Activated CD4-positive, alpha-beta T cell treated with anti-CD3 and anti-CD28 coated beads, Interleukin-2, amount 50 U/mL, for 24 hours (primary cell): ENCODE measurements around the gene CLRN2.
"Not testable (repeated sequence)": the region's sequence is repeated elsewhere in the genome, so short reads cannot be mapped to it uniquely, and the experiment has no call there.

Experiments
- DNase-seq, 2 donors: peaks; one replicate each; pipeline ENCODE4 v3.0.0-alpha.2; 2020; ENCODE audit warnings: low read depth in 1 of 2, low spot score in 1 of 2

Gene CLRN2

DNA sequence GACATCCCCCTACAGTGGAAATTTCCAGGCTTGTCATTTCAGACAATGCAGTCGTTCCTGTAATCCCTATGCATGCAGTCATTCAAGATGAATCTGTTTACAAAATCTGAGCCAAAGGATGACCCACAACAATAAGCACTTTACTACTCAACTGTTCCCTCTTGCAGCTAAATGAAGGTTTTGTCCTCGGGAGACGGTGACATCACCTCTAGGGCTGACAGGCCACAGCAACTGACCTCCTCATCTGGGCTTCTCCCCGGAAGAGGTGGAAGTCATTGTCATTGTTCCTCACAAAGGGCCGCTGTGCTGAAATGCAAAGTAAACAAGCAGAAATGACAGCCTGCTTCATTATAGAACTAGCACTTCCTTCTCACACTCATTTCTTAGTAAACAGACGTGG, 29.2 kb downstream of the CLRN2 start:
- DNase-seq: no peak

- DNase-seq: no peak
These were observed 29.9 kb downstream of the CLRN2 start for GRCh38 chr4:17544831-17545234.

- no peak for DNase-seq
These were observed 30.6 kb downstream of the CLRN2 start for GRCh38 chr4:17545374-17546140.

DNA sequence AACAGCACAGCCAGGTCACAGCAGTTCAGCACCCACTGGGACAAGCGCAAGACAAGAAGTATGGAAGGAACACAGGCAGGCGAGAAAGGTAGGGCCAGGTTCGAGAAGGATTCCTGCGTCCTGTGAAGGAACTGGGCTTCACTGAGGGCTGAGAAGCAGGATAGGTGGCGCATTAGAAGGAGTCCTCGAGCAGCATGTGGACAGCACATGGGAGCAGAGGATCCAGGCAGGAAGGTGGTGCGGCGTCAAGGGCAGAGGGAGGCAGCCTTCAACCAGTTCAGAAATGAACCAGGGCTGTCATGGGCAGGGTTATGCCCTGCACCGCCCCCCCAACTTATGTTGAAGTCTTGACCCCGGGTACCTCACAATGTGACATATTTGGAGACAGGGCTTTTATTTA, 31.3 kb downstream of the CLRN2 start:
- no peak for DNase-seq

DNA sequence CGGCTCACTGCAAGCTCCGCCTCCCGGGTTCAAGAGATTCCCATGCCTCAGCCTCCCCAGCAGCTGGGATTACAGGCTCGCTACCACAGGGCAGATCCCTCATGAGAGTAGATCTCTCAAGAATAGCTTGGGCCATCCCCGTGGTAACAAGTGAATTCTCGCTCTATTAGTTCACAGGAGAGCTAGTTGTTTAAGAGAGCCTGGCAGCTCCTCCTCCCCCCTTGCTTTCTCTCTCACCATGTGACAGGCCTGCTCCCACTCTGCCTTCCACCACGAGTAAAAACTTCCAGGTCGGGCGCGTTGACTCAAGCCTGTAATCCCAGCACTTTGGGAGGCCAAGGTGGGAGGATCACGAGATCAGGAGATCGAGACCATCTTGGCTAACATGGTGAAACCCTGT, 31.7 kb downstream of the CLRN2 start:
- DNase-seq: no peak

- no peak for DNase-seq
These were observed 35.6 kb downstream of the CLRN2 start for GRCh38 chr4:17550549-17550948.

DNA sequence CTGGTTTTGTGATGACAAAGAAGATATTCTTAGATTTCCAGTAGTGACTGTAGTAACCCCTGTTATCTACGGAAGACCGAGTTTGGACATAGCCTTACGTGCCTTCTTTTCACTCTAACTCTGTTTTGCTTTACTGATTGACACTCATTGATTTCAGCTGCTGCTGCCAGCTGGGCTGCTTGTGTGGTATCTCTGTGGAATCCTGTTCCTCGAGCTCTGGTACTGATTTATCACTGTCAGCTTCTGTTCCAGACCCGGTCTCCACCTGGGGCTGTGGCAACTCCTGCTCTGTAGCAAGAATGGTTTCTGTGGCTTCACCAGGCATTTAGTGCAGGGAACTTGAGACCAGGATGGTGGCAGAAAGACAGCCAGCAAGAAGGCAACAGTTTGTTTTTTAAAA, 37.5 kb downstream of the CLRN2 start:
- DNase-seq: no peak

DNA sequence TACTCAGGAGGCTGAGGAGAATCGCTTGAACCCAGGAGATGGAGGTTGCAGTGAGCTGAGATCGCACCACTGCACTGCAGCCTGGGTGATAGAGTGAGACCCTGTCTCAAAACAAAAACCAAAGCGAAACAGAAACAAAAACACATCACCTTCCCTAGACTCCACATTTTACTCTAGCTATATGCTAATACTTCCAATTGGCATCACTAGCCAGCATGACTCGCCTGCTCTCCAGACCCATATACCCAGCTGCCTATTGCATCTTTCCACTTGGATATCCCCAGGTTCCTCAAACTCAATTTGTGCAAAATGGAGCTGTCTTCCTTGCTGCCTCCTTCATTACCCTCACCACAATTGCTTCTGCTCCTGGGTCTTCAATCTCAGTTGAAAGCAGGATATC, 39.6 kb downstream of the CLRN2 start:
- no peak for DNase-seq

GRCh38 chr4:17556498-17556897, 41.5 kb downstream of the CLRN2 start:
- DNase-seq: no peak

GRCh38 chr4:17557880-17558279, 42.9 kb downstream of the CLRN2 start:
- no peak for DNase-seq

- no peak for DNase-seq
These were observed 44.2 kb downstream of the CLRN2 start for GRCh38 chr4:17558941-17559708.

- DNase-seq: no peak
These were observed 44.7 kb downstream of the CLRN2 start for GRCh38 chr4:17559709-17560048.

DNA sequence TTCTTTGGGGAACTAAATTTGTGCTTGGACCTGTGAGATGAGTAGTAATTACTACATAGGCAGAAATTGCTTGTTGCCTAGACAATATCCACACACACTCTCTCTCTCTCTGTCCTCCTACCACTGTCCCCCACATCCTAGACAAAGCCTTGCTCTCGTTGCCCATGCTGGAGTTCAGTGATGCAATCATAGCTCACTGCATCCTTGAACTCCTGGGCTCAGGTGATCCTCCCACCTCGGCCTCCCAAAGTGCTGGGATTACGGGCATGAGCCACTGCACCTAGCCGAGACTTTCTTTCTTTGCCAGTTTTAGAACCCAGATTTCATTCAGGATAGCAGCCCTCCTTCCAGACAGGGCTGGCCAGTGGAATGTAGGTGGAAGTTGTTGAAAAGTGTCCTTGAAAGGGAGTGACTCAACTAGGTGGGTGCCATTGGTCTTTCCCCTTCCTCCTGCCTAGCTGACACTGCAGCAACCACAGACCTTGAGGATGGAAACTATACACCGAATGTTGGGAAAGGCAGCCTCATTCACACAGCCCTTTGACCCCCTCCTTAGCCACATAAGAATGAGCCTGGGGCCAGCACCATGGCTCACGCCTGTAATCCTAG, 45.2 kb downstream of the CLRN2 start:
- DNase-seq: no peak

DNA sequence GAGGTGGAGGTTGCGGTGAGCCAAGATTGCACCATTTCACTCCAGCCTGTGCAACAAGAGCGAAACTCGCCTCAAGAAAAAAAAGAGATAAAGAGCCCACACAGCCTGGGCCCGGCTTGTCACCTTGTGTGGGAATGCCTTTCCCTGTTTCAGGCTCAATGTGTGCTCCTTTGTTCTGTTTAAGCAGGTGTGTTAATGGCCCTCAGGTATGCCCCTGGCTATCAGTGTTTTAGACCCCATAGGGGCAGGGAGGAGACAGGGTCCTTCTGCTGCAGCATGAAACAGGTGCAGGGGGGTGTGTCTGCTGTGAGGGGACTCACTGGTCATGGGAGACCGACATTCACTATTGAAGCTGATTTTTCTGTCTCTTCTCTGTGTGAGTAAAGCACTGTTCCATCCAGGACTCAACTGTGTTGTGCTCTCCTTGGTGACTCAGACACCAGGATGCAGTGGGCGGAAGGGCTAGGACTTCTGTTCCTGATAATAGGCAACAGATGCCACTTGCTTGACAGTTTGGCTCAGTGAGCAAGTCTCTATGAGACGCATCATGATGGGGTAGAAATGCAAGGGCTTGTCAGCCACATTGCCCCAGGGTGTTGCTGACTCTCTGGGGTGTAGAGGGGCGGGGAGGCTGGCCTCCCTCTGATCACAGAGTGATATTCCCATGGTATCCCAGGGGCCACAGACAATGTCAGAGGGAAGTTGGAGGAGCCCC, 46.4 kb downstream of the CLRN2 start:
- DNase-seq: no peak

- no peak for DNase-seq
These were observed 47.2 kb downstream of the CLRN2 start for GRCh38 chr4:17562157-17562556.

- no peak for DNase-seq
These were observed 50.9 kb downstream of the CLRN2 start for GRCh38 chr4:17565846-17566245.

DNA sequence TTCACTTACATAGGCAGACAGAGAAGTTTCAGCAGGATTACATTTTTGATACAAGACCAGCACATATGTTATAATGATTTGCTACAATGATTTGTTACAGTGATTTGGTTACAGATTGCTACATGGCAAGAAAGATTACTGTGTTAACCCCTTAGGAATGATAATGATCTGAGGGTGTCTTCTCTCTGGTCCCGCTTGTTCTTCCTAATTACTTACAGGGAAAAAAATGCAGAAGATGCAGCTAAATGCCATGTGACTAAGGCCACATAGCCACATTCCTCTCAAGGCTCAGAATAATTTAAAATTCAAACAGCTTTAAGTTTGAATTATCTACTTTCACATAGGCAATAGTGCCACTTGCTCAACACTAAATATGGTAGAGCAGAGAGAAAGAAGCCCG, 52.3 kb downstream of the CLRN2 start:
- DNase-seq: no peak

DNA sequence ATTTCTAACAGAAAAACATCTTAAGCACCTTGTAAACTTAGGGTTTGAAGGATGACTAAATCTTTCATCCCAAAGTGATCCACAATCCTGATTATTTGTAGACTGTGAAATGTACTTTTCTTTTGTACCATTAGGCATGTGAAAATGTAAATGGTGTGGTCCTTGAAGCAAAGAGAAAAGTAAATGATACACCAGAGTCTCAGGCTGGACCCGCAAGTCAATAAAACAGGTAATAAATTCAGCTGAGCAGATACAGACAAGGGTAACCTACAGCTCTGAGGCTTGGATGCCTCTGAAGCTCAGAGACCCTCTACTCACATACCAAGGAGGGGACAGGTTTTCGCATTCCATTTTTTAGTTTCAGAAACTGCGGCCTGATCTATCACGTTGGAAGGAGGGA, 59.2 kb downstream of the CLRN2 start:
- no peak for DNase-seq

DNA sequence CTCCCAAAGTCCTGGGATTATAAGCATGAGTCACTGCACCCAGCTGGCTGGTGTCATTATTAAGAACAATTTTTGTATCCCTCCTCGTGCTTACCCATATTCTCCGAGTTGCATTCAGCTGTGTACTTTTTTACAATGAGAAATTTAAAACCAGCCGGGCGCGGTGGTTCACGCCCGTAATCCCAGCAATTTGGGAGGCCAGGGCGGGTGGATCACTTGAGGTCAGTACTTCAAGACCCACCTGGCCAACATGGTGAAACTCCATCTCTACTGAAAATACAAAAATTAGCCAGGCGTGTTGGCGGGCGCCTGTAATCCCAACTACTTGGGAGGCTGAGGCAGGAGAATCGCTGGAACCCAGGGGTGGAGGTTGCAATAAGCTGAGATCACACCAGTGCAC, 60.2 kb downstream of the CLRN2 start:
- not testable (repeated sequence) for DNase-seq
